ENCODE measurements around the gene RPS6KA5. TPM values are rescaled to one million over a fixed set of nuclear protein-coding genes. Genes with fewer than 3 reads are reported as not detected.

Gene RPS6KA5
- total RNA-seq, 1 experiment from 2014 or later, result 24.2 TPM

GRCh38 chr14:90985601-90986242 lies 74.7 kb downstream of the RPS6KA5 start:
- H3K79me2 ChIP-seq (ENCODE audit: insufficient read depth, low read length), result peaks cover 2% of the 10 kb centered on the region; the same call in 1 of the 2 replicates
- ChIA-PET POLR2A (no interaction called here), RAD21 (ENCODE audit: low non-redundant PET in 1 of 2, low total read pairs in 2 of 2, uncharacterized antibody in 2 of 2, unreplicated experiment in 2 of 2) (no interaction called here), CTCF (no interaction called here)
- H3K27ac ChIP-seq (ENCODE audit: low read depth, low read length), result no peak overlapping the region
- H3K9me3 ChIP-seq (ENCODE audit: control insufficient read depth in 1 of 2, insufficient read depth in 1 of 2, low read depth in 1 of 2, low read length in 2 of 2), result no peaks in the 10 kb centered on the region
- no peak overlapping the region for H3K4me2 ChIP-seq (ENCODE audit: low read length)
- TF ChIP-seq SIN3A (IDR thresholded peaks at IDR 0.05; ENCODE audit: low read depth) (no peak), CEBPB (IDR thresholded peaks at IDR 0.05; ENCODE audit: low read depth) (no peak), CBX3 (IDR thresholded peaks at IDR 0.05; ENCODE audit: low read depth) (no peak), POLR2A (IDR thresholded peaks at IDR 0.05; ENCODE audit: borderline replicate concordance, extremely low read depth, insufficient read depth, insufficient read length) (no peak), JUND (IDR thresholded peaks at IDR 0.05) (no peak), MAX (IDR thresholded peaks at IDR 0.05) (no peak), ZFX (IDR thresholded peaks at IDR 0.05) (no peak), SP1 (IDR thresholded peaks at IDR 0.05; ENCODE audit: low read depth) (no peak), CTCF (IDR thresholded peaks at IDR 0.05 in 2 of 3, conservative IDR thresholded peaks at IDR 0.05 in 1 of 3; ENCODE audit: borderline replicate concordance in 1 of 3, insufficient read depth in 1 of 3, low read depth in 2 of 3, low read length in 2 of 3) (no peak), TCF7L2 (IDR thresholded peaks at IDR 0.05; ENCODE audit: borderline replicate concordance, extremely low read depth, insufficient read depth, insufficient read length) (no peak), YY1 (IDR thresholded peaks at IDR 0.05; ENCODE audit: extremely low read depth, insufficient replicate concordance, low read depth, low read length) (no peak), POLR2AphosphoS5 (IDR thresholded peaks at IDR 0.05; ENCODE audit: low read depth, low read length) (no peak)
- no peak overlapping the region for H3K9ac ChIP-seq (ENCODE audit: low read length)
- H2AFZ ChIP-seq (ENCODE audit: low read depth, low read length, poor library complexity, severe bottlenecking), result no peak overlapping the region
- H3K9me2 ChIP-seq (ENCODE audit: insufficient read depth), result no peaks in the 10 kb centered on the region
- H3K36me3 ChIP-seq (ENCODE audit: control insufficient read depth in 1 of 2, insufficient read depth in 2 of 2, low read length in 2 of 2), result no peaks in the 10 kb centered on the region
- no peaks in the 10 kb centered on the region for H4K20me1 ChIP-seq (ENCODE audit: insufficient read depth)
- no peak overlapping the region for H3K4me3 ChIP-seq (replicated peaks in 1 of 2; ENCODE audit: low read depth in 1 of 2, low read length in 2 of 2)
- ATAC-seq (no peak), DNase-seq (ENCODE audit: low read depth, low spot score) (no peak)
- peaks cover 10 to 28% of the 10 kb centered on the region in 2 experiments for H3K4me1 ChIP-seq (ENCODE audit: control insufficient read depth in 1 of 2, insufficient read depth in 2 of 2, low read length in 2 of 2)
- intact Hi-C loops (cut with micrococcal nuclease), result no loop called here
- H3K27me3 ChIP-seq (ENCODE audit: insufficient read depth, low read length), result no peaks in the 10 kb centered on the region
- BruUV-seq (replicated peaks), result no TSS peak

Measured in HCT116 (cell line).